ENCODE data around the gene LMO7.
"Not testable (repeated sequence)": the region's sequence is repeated elsewhere in the genome, so short reads cannot be mapped to it uniquely, and the experiment has no call there.

LMO7 gene

GRCh38 chr13:75648446-75648845 lies 12.3 kb downstream of the LMO7 start:
- DNase-seq = no peak

GRCh38 chr13:75651013-75651412 lies 14.9 kb downstream of the LMO7 start:
- DNase-seq = no peak

GRCh38 chr13:75652726-75653125 lies 16.6 kb downstream of the LMO7 start:
- DNase-seq = no peak

GRCh38 chr13:75656425-75656989 lies 20.4 kb downstream of the LMO7 start:
- DNase-seq = no peak

GRCh38 chr13:75657111-75657510 lies 21.0 kb downstream of the LMO7 start:
- no peak for DNase-seq

GRCh38 chr13:75660694-75661093 lies 24.6 kb downstream of the LMO7 start:
- no peak for DNase-seq

- no peak for DNase-seq
Observed at GRCh38 chr13:75661443-75661842, 25.3 kb downstream of the LMO7 start.

GRCh38 chr13:75666646-75667351 lies 30.7 kb downstream of the LMO7 start:
- no peak for DNase-seq

GRCh38 chr13:75669706-75670105 lies 33.6 kb downstream of the LMO7 start:
- no peak for DNase-seq

GRCh38 chr13:75670496-75670895 lies 34.4 kb downstream of the LMO7 start:
- DNase-seq = no peak

GRCh38 chr13:75675421-75675820 lies 39.3 kb downstream of the LMO7 start:
- no peak for DNase-seq

GRCh38 chr13:75679459-75679858 lies 43.3 kb downstream of the LMO7 start:
- DNase-seq = no peak

- not testable (repeated sequence) for DNase-seq
Observed at GRCh38 chr13:75680251-75680650, 44.1 kb downstream of the LMO7 start.

- DNase-seq = no peak
Observed at GRCh38 chr13:75682326-75682725, 46.2 kb downstream of the LMO7 start.

- no peak for DNase-seq
Observed at GRCh38 chr13:75685239-75685697, 49.1 kb downstream of the LMO7 start.

- DNase-seq = no peak
Observed at GRCh38 chr13:75687150-75687763, 51.1 kb downstream of the LMO7 start.

GRCh38 chr13:75689686-75690085 lies 53.6 kb downstream of the LMO7 start:
- no peak for DNase-seq

GRCh38 chr13:75690607-75691006 lies 54.5 kb downstream of the LMO7 start:
- no peak for DNase-seq

- no peak for DNase-seq
Observed at GRCh38 chr13:75691183-75691582, 55.1 kb downstream of the LMO7 start.

- DNase-seq = no peak
Observed at GRCh38 chr13:75693227-75693626, 57.1 kb downstream of the LMO7 start.

- no peak for DNase-seq
Observed at GRCh38 chr13:75694722-75695121, 58.6 kb downstream of the LMO7 start.

GRCh38 chr13:75695908-75696307 lies 59.8 kb downstream of the LMO7 start:
- DNase-seq = peak; percentile 92

GRCh38 chr13:75699062-75699461 lies 62.9 kb downstream of the LMO7 start:
- no peak for DNase-seq

GRCh38 chr13:75699717-75700116 lies 63.6 kb downstream of the LMO7 start:
- not testable (repeated sequence) for DNase-seq
